ENCODE results near the gene STX16.

- TF ChIP-seq, protein P1, sequence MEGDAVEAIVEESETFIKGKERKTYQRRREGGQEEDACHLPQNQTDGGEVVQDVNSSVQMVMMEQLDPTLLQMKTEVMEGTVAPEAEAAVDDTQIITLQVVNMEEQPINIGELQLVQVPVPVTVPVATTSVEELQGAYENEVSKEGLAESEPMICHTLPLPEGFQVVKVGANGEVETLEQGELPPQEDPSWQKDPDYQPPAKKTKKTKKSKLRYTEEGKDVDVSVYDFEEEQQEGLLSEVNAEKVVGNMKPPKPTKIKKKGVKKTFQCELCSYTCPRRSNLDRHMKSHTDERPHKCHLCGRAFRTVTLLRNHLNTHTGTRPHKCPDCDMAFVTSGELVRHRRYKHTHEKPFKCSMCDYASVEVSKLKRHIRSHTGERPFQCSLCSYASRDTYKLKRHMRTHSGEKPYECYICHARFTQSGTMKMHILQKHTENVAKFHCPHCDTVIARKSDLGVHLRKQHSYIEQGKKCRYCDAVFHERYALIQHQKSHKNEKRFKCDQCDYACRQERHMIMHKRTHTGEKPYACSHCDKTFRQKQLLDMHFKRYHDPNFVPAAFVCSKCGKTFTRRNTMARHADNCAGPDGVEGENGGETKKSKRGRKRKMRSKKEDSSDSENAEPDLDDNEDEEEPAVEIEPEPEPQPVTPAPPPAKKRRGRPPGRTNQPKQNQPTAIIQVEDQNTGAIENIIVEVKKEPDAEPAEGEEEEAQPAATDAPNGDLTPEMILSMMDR (IDR thresholded peaks at IDR 0.05; ENCODE audit: low read length) = no peak
- no peak for TF ChIP-seq EZH2 (IDR thresholded peaks at IDR 0.05; ENCODE audit: borderline replicate concordance, low read length)
Measured at GRCh38 chr20:58639182-58640146, 11.6 kb upstream of the STX16 start.
